CD4-positive, alpha-beta T cell (primary cell): ENCODE measurements around the gene LUM. TPM values are rescaled to one million over a fixed set of nuclear protein-coding genes. Genes with fewer than 3 reads are reported as not detected.

Experiments
- ATAC-seq: fragments of 200-7000 bp; cut with Tn5 transposase; one replicate; pipeline ENCODE4 v1.10.0; 2022; ENCODE audit warnings: mild to moderate bottlenecking; ENCODE audit not compliant: poor library complexity
- CTCF ChIA-PET: fragments of 350-600 bp; sonication (Branson Sonifier 250); formaldehyde crosslinking; loops from one replicate; lab custom pipeline; 2021; ENCODE audit warnings: antibody characterized with exemption, inconsistent platforms; lab: Charles Lee
- POLR2A ChIA-PET: fragments of 350-600 bp; sonication (Branson Sonifier 250); formaldehyde crosslinking; loops from one replicate; lab custom pipeline; 2021; ENCODE audit warnings: antibody characterized with exemption, inconsistent platforms; lab: Charles Lee
- DNase-seq, 14 experiments: peaks; one replicate each; pipeline ENCODE4 v3.0.0-alpha.2; 2013 to 2020; ENCODE audit warnings: mixed read lengths in 2 of 14
- H3K27ac ChIP-seq, 2 donors: one replicate each; pipeline versions ENCODE4 v1.5.1 to v1.7.0; 2013; ENCODE audit warnings: low read length in 2 of 2, low read depth in 1 of 2, mild to moderate bottlenecking in 1 of 2
- H3K27me3 ChIP-seq, 2 experiments: 1 replicate in 1 of 2; 2 replicates in 1 of 2; pipeline versions ENCODE4 v1.6.1 to v1.7.0; 2013; ENCODE audit warnings: low read length in 2 of 2, control low read depth in 1 of 2, mild to moderate bottlenecking in 1 of 2, moderate library complexity in 1 of 2; ENCODE audit not compliant: insufficient read depth in 2 of 2, control insufficient read depth in 1 of 2
- H3K36me3 ChIP-seq: one replicate; pipeline ENCODE4 v1.6.1; 2013; ENCODE audit warnings: low read length, control low read depth; ENCODE audit not compliant: insufficient read depth
- H3K4me1 ChIP-seq: one replicate; pipeline ENCODE4 v1.6.1; 2013; ENCODE audit warnings: low read length, control low read depth; ENCODE audit not compliant: insufficient read depth
- H3K4me3 ChIP-seq: one replicate; pipeline ENCODE4 v1.5.1; 2013; ENCODE audit warnings: mild to moderate bottlenecking, low read length, moderate library complexity
- H3K9me3 ChIP-seq, 2 experiments: 1 replicate in 1 of 2; 2 replicates in 1 of 2; pipeline versions ENCODE4 v1.6.1 to v1.7.0; 2013; ENCODE audit warnings: low read length in 2 of 2, mild to moderate bottlenecking in 2 of 2, control low read depth in 1 of 2, moderate library complexity in 1 of 2; ENCODE audit not compliant: control insufficient read depth in 1 of 2, insufficient read depth in 1 of 2
- H3K27ac Mint-ChIP-seq: one replicate; pipeline ENCODE4 v1.8.0; 2020; ENCODE audit warnings: mixed read lengths
- H3K27me3 Mint-ChIP-seq: one replicate; pipeline ENCODE4 v1.8.0; 2021; ENCODE audit warnings: mixed read lengths
- H3K36me3 Mint-ChIP-seq: one replicate; pipeline ENCODE4 v1.8.0; 2021; ENCODE audit warnings: low read depth, mixed read lengths
- H3K4me1 Mint-ChIP-seq: one replicate; pipeline ENCODE4 v1.8.0; 2021; ENCODE audit warnings: low read depth, mixed read lengths
- H3K4me3 Mint-ChIP-seq: one replicate; pipeline ENCODE4 v1.8.0; 2020; ENCODE audit warnings: mild to moderate bottlenecking, mixed read lengths
- H3K9me3 Mint-ChIP-seq: one replicate; pipeline ENCODE4 v1.8.0; 2020; ENCODE audit warnings: mixed read lengths
- CTCF ChIP-seq: fragments of 200-600 bp; IDR thresholded peaks from one replicate; pipeline ENCODE4 v1.8.0; 2022; ENCODE audit warnings: antibody characterized with exemption, mild to moderate bottlenecking
- intact Hi-C, 2 experiments: fragments of 100-400 bp; cut with DNase I in 1 of 2; cut with micrococcal nuclease in 1 of 2; formaldehyde crosslinking; loops; one replicate each; pipeline versions ENCODE4 v1.15.1 to v1.9.0; 2023 to 2025; cut with DNase I, micrococcal nuclease
- total RNA-seq, 174 experiments: library from RNA in 2 of 174; stranded (reverse) in 2 of 174; gene quantifications; one replicate each; pipeline ENCODE4 v1.2.3 and lab custom pipeline; 2021 to 2026

Gene LUM
- total RNA-seq, 2 experiments from 2014 or later = not detected

- ChIA-PET POLR2A (no interaction called here), CTCF (no interaction called here)
- TF ChIP-seq CTCF = no peak
- Mint-ChIP-seq H3K9me3 (no peaks in the 10 kb centered on the region), H3K4me1 (no peaks in the 10 kb centered on the region), H3K27me3 (peaks cover 6% of the 10 kb centered on the region), H3K27ac (no peak overlapping the region), H3K36me3 (no peaks in the 10 kb centered on the region), H3K4me3 (no peak overlapping the region)
- intact Hi-C loops = no loop called here
- no peak for DNase-seq
- Histone ChIP-seq H3K27ac (no peak overlapping the region), H3K9me3 (no peaks in the 10 kb centered on the region), H3K27me3 (no peaks in the 10 kb centered on the region), H3K4me1 (no peaks in the 10 kb centered on the region), H3K36me3 (no peaks in the 10 kb centered on the region), H3K4me3 (no peak overlapping the region)
- ATAC-seq = no peak
These were observed 45.9 kb downstream of the LUM start for GRCh38 chr12:91065396-91065795.

- H3K27me3 Mint-ChIP-seq = peaks cover 6% of the 10 kb centered on the region
- POLR2A ChIA-PET = no interaction called here
- Histone ChIP-seq H3K4me1 (no peaks in the 10 kb centered on the region), H3K27ac (no peak overlapping the region), H3K9me3 (no peaks in the 10 kb centered on the region), H3K4me3 (no peak overlapping the region), H3K27me3 (no peaks in the 10 kb centered on the region), H3K36me3 (no peaks in the 10 kb centered on the region)
- CTCF ChIA-PET = no interaction called here
- DNase-seq (no peak), ATAC-seq (no peak)
- H3K27ac Mint-ChIP-seq = no peak overlapping the region
- no peak for TF ChIP-seq CTCF
- no peaks in the 10 kb centered on the region for H3K9me3 Mint-ChIP-seq
- no peaks in the 10 kb centered on the region for H3K36me3 Mint-ChIP-seq
- no peaks in the 10 kb centered on the region for H3K4me1 Mint-ChIP-seq
- no peak overlapping the region for H3K4me3 Mint-ChIP-seq
- intact Hi-C loops = no loop called here
These were observed 46.7 kb downstream of the LUM start for GRCh38 chr12:91064640-91065039.

- no peak for ATAC-seq
- no peak overlapping the region for H3K4me3 Mint-ChIP-seq
- intact Hi-C loops = no loop called here
- H3K4me3 ChIP-seq = no peak overlapping the region
- CTCF ChIA-PET = no interaction called here
- H3K9me3 Mint-ChIP-seq = no peaks in the 10 kb centered on the region
- no peak for DNase-seq
- no peaks in the 10 kb centered on the region for H3K27me3 Mint-ChIP-seq
- no peaks in the 10 kb centered on the region for H3K9me3 ChIP-seq
- no peaks in the 10 kb centered on the region for H3K27me3 ChIP-seq
- POLR2A ChIA-PET = no interaction called here
- no peaks in the 10 kb centered on the region for H3K4me1 ChIP-seq
- no peaks in the 10 kb centered on the region for H3K4me1 Mint-ChIP-seq
- H3K27ac Mint-ChIP-seq = no peak overlapping the region
- no peak for TF ChIP-seq CTCF
- no peak overlapping the region for H3K27ac ChIP-seq
- H3K36me3 ChIP-seq = no peaks in the 10 kb centered on the region
- no peaks in the 10 kb centered on the region for H3K36me3 Mint-ChIP-seq
These were observed 50.2 kb downstream of the LUM start for GRCh38 chr12:91061091-91061490.
